Spleen (tissue), 11 donors: Measurements from ENCODE around the gene SELENOP. TPM values are rescaled to one million over a fixed set of nuclear protein-coding genes. Genes with fewer than 3 reads are reported as not detected.

Experiments used
- DNase-seq: peaks from one replicate; pipeline ENCODE4 v3.0.0-alpha.2; 2020
- H3K27ac ChIP-seq, 8 donors: fragments of 200-600 bp; sonication (generic) in 7 of 8; 1 replicate in 4 of 8; 2 replicates in 4 of 8; pipeline versions ENCODE4 v1.5.0 to v1.8.0; 2016 to 2021; ENCODE audit warnings: inconsistent platforms in 4 of 8, mild to moderate bottlenecking in 4 of 8, moderate library complexity in 1 of 8
- H3K27me3 ChIP-seq, 7 donors: fragments of 200-600 bp; sonication (generic) in 6 of 7; replicated peaks in 1 of 7; 1 replicate in 4 of 7; 2 replicates in 3 of 7; pipeline versions ENCODE4 v1.5.0 to v1.8.0; 2016 to 2021; ENCODE audit warnings: inconsistent platforms in 3 of 7, mild to moderate bottlenecking in 1 of 7
- H3K36me3 ChIP-seq, 6 donors: fragments of 200-600 bp; sonication (generic) in 5 of 6; 1 replicate in 4 of 6; 2 replicates in 2 of 6; pipeline versions ENCODE4 v1.5.0 to v1.8.0; 2016 to 2021; ENCODE audit warnings: inconsistent platforms in 2 of 6
- H3K4me1 ChIP-seq, 6 donors: fragments of 200-600 bp; sonication (generic) in 5 of 6; 1 replicate in 3 of 6; 2 replicates in 3 of 6; pipeline versions ENCODE4 v1.5.0 to v1.8.0; 2016 to 2021; ENCODE audit warnings: inconsistent platforms in 3 of 6
- H3K4me3 ChIP-seq, 8 donors: fragments of 200-600 bp; sonication (generic) in 7 of 8; 1 replicate in 4 of 8; 2 replicates in 4 of 8; pipeline versions ENCODE4 v1.5.0 to v1.8.0; 2016 to 2021; ENCODE audit warnings: inconsistent platforms in 4 of 8, mild to moderate bottlenecking in 4 of 8, moderate library complexity in 2 of 8
- H3K9me3 ChIP-seq, 8 donors: fragments of 200-600 bp; sonication (generic) in 7 of 8; 1 replicate in 4 of 8; 2 replicates in 4 of 8; pipeline versions ENCODE4 v1.5.0 to v1.8.0; 2016 to 2021; ENCODE audit warnings: inconsistent platforms in 4 of 8
- CTCF ChIP-seq, 11 experiments: fragments of 200-600 bp in 7 of 11; fragments of 450-650 bp in 4 of 11; sonication (generic) in 4 of 11; IDR thresholded peaks in 8 of 11; conservative IDR thresholded peaks in 3 of 11; 1 replicate in 7 of 11; 2 replicates in 4 of 11; pipeline versions ENCODE4 v1.4.0 to v1.8.0; 2016 to 2021; ENCODE audit warnings: antibody characterized with exemption in 11 of 11, inconsistent platforms in 4 of 11, mild to moderate bottlenecking in 1 of 11
- POLR2A ChIP-seq, 3 donors: fragments of 450-650 bp; IDR thresholded peaks; one replicate each; pipeline ENCODE4 v1.5.1; 2017; ENCODE audit warnings: antibody characterized with exemption in 3 of 3, mild to moderate bottlenecking in 1 of 3
- POLR2AphosphoS5 ChIP-seq, 3 donors: sonication (generic); formaldehyde crosslinking; IDR thresholded peaks; one replicate each; pipeline ENCODE4 v1.5.1; 2017; ENCODE audit warnings: antibody characterized with exemption in 3 of 3
- WGBS, 5 donors: extraction: QIAGEN DNeasy Blood & Tissue Kit in 3 of 5; methylation state at CpG; one replicate each; pipeline versions ENCODE4 v1.1.5 to v1.1.7; 2013 to 2018; 5-methylcytosine and 5-hydroxymethylcytosine counted together
- intact Hi-C: fragments of 100-400 bp; cut with DNase I; formaldehyde crosslinking; loops from one replicate; pipeline ENCODE4 v1.15.0; 2023; ENCODE audit warnings: low total_unique reads
- polyA plus RNA-seq, 3 donors: library from polyadenylated mRNA; stranded (reverse); fragments of 200-250 nt; gene quantifications; one replicate each; pipeline ENCODE4 v1.2.1, GENCODE V29; 2013
- total RNA-seq, 7 donors: library from RNA; depleted of rRNA in 3 of 7; stranded (reverse); fragments of >200 nt in 3 of 7; fragmentation: NEBNext Ultra II Directional in 4 of 7; extraction: Animal tissue kit (Norgen Biotek cat#: 25700) in 4 of 7; gene quantifications; one replicate each; pipeline versions ENCODE4 v1.1.0 to v1.2.1, GENCODE V29; 2016 to 2021
- donor health status: healthy with polysubstance abuse.
- donor health status: DM: no; HTN: no; CAD: no; lungs with moderate emphysema.
- donor health status: DM: no; HTN: no; CAD: no.
- donor health status: Bipolar disorder and iron deficiency.
- donor health status: healthy.
- donor health status: DM: no; HTN: no; CAD: no.
- donor health status: DM: yes; HTN: yes; CAD: no.

The SELENOP gene
- total and polyA plus RNA-seq, 10 donors: 98.7 to 2,596 (median 950) TPM

- no peaks in the 10 kb centered on the region for H3K36me3 ChIP-seq
- no peaks in the 10 kb centered on the region for H3K4me1 ChIP-seq
- no peaks in the 10 kb centered on the region for H3K27me3 ChIP-seq
- no peak for DNase-seq
- TF ChIP-seq POLR2AphosphoS5 (IDR thresholded peaks at IDR 0.05) (no peak), CTCF (IDR thresholded peaks at IDR 0.05 in 8 of 11, conservative IDR thresholded peaks at IDR 0.05 in 3 of 11) (no peak), POLR2A (IDR thresholded peaks at IDR 0.05) (no peak)
- no peak overlapping the region for H3K4me3 ChIP-seq
- H3K9me3 ChIP-seq: peaks cover 3 to 46% (median 28%) of the 10 kb centered on the region in 8 donors
- no peak overlapping the region for H3K27ac ChIP-seq
- intact Hi-C loops: no loop called here
Measured at GRCh38 chr5:42791151-42791550, 20.5 kb downstream of the SELENOP start.

- DNase-seq: no peak
- intact Hi-C loops: no loop called here
- 93 to 100% (median 94%) methylated on average over 1 of the region's 1 CpG for WGBS, 5 donors
Measured at GRCh38 chr5:42787845-42788244, 23.8 kb downstream of the SELENOP start.

GRCh38 chr5:42787073-42787472, 24.6 kb downstream of the SELENOP start:
- H3K4me1 ChIP-seq: no peaks in the 10 kb centered on the region
- intact Hi-C loops: no loop called here
- no peaks in the 10 kb centered on the region for H3K36me3 ChIP-seq
- no peak overlapping the region for H3K27ac ChIP-seq
- no peaks in the 10 kb centered on the region for H3K27me3 ChIP-seq
- peaks cover 3 to 57% (median 41%) of the 10 kb centered on the region in 8 donors for H3K9me3 ChIP-seq
- DNase-seq: no peak
- no peak overlapping the region for H3K4me3 ChIP-seq
- TF ChIP-seq CTCF (IDR thresholded peaks at IDR 0.05 in 8 of 11, conservative IDR thresholded peaks at IDR 0.05 in 3 of 11) (no peak), POLR2A (IDR thresholded peaks at IDR 0.05) (no peak), POLR2AphosphoS5 (IDR thresholded peaks at IDR 0.05) (no peak)

More at GRCh38 chr5:42787845-42788244, 23.8 kb downstream of the SELENOP start:
- Histone ChIP-seq H3K4me3 (no peak overlapping the region), H3K36me3 (no peaks in the 10 kb centered on the region), H3K27ac (no peak overlapping the region), H3K27me3 (no peaks in the 10 kb centered on the region), H3K9me3 (peaks cover 3 to 57% (median 41%) of the 10 kb centered on the region in 8 donors), H3K4me1 (no peaks in the 10 kb centered on the region)
- TF ChIP-seq CTCF (IDR thresholded peaks at IDR 0.05 in 8 of 11, conservative IDR thresholded peaks at IDR 0.05 in 3 of 11): no peak
- no peak for TF ChIP-seq POLR2A (IDR thresholded peaks at IDR 0.05)
- TF ChIP-seq POLR2AphosphoS5 (IDR thresholded peaks at IDR 0.05): no peak

GRCh38 chr5:42785756-42786155, 25.9 kb downstream of the SELENOP start:
- Histone ChIP-seq H3K27me3 (no peaks in the 10 kb centered on the region), H3K4me1 (no peaks in the 10 kb centered on the region), H3K4me3 (no peak overlapping the region), H3K36me3 (no peaks in the 10 kb centered on the region), H3K9me3 (peaks cover 3 to 57% (median 41%) of the 10 kb centered on the region in 8 donors), H3K27ac (no peak overlapping the region)
- TF ChIP-seq POLR2AphosphoS5 (IDR thresholded peaks at IDR 0.05) (no peak), CTCF (IDR thresholded peaks at IDR 0.05 in 8 of 11, conservative IDR thresholded peaks at IDR 0.05 in 3 of 11) (no peak), POLR2A (IDR thresholded peaks at IDR 0.05) (no peak)
- intact Hi-C loops: no loop called here
- no peak for DNase-seq
- 89 to 98% (median 93%) methylated on average over 4 of the region's 4 CpGs for WGBS, 5 donors
